SK-N-SH (cell line): ENCODE measurements around the gene RYR3. TPM values are rescaled to one million over a fixed set of nuclear protein-coding genes. Genes with fewer than 3 reads are reported as not detected.
A peak's percentile ranks its signal among the peaks of the same experiment; 100 is the strongest.

ENCODE experiments used
- CTCF ChIA-PET: fragments of 300-600, 350-600 bp; formaldehyde crosslinking; extraction: SDS; loops from one replicate; lab custom pipeline; 2021; lab: Yijun Ruan, JAX
- POLR2A ChIA-PET: fragments of 350-600 bp; sonication (Branson Sonifier 250); formaldehyde crosslinking; extraction: SDS; loops from one replicate; lab custom pipeline; 2020; ENCODE audit warnings: antibody characterized with exemption, inconsistent platforms; lab: Yijun Ruan, JAX
- DNase-seq: peaks from one replicate; pipeline ENCODE4 v3.0.0; 2012
- H2AFZ ChIP-seq: fragments of 200-600 bp; sonication (generic); 2 replicates; pipeline ENCODE4 v1.8.1; 2016; ENCODE audit warnings: antibody characterized with exemption, mild to moderate bottlenecking, low read depth
- H3F3A ChIP-seq: fragments of 200-600 bp; sonication (generic); replicated peaks from 2 replicates; pipeline ENCODE3; 2016; ENCODE audit warnings: antibody characterized with exemption, mild to moderate bottlenecking; ENCODE audit not compliant: insufficient read depth
- H3K27ac ChIP-seq, 2 experiments: fragments of 200-500 bp in 1 of 2; fragments of 200-600 bp in 1 of 2; sonication (Bioruptor generic) in 1 of 2; sonication (generic), shearing (Covaris generic) in 1 of 2; 2 replicates each; pipeline versions ENCODE4 v1.5.1 to v1.6.1; 2014 to 2016; ENCODE audit warnings: low read depth in 2 of 2, inconsistent platforms in 1 of 2, low read length in 1 of 2, mild to moderate bottlenecking in 1 of 2, mixed read lengths in 1 of 2
- H3K27me3 ChIP-seq: fragments of 200-600 bp; sonication (generic), shearing (Covaris generic); 2 replicates; pipeline ENCODE4 v1.6.1; 2016; ENCODE audit warnings: mixed run types; ENCODE audit not compliant: insufficient read depth
- H3K36me3 ChIP-seq, 2 experiments: fragments of 200-500 bp in 1 of 2; fragments of 200-600 bp in 1 of 2; sonication (Bioruptor generic) in 1 of 2; sonication (generic) in 1 of 2; replicated peaks in 1 of 2; 2 replicates each; pipeline versions ENCODE3 to v1.5.1; 2014 to 2016; ENCODE audit warnings: low read length in 1 of 2, mild to moderate bottlenecking in 1 of 2; ENCODE audit not compliant: insufficient read depth in 2 of 2, control insufficient read depth in 1 of 2
- H3K4me1 ChIP-seq, 2 experiments: fragments of 200-500 bp in 1 of 2; fragments of 200-600 bp in 1 of 2; sonication (Bioruptor generic) in 1 of 2; sonication (generic), shearing (Covaris generic) in 1 of 2; 2 replicates each; pipeline versions ENCODE4 v1.5.1 to v1.6.1; 2014 to 2016; ENCODE audit warnings: low read depth in 1 of 2, low read length in 1 of 2, mixed run types in 1 of 2; ENCODE audit not compliant: insufficient read depth in 2 of 2, control insufficient read depth in 1 of 2
- H3K4me2 ChIP-seq: fragments of 200-600 bp; sonication (generic), shearing (Covaris generic); 2 replicates; pipeline ENCODE4 v1.6.1; 2017; ENCODE audit warnings: mixed run types
- H3K4me3 ChIP-seq, 2 experiments: fragments of 200-500 bp in 1 of 2; fragments of 200-600 bp in 1 of 2; sonication (Bioruptor generic) in 1 of 2; sonication (generic), shearing (Covaris generic) in 1 of 2; 2 replicates each; pipeline versions ENCODE4 v1.5.1 to v1.8.1; 2014 to 2016; ENCODE audit warnings: low read depth in 2 of 2, inconsistent platforms in 1 of 2, low read length in 1 of 2, mild to moderate bottlenecking in 1 of 2, mixed read lengths in 1 of 2, moderate library complexity in 1 of 2
- H3K79me2 ChIP-seq: fragments of 200-600 bp; sonication (generic); 2 replicates; pipeline ENCODE4 v1.8.1; 2017; ENCODE audit warnings: mild to moderate bottlenecking; ENCODE audit not compliant: insufficient read depth
- H3K9ac ChIP-seq: fragments of 200-600 bp; sonication (generic); 2 replicates; pipeline ENCODE4 v1.6.1; 2017; ENCODE audit warnings: mixed run types
- H3K9me2 ChIP-seq: fragments of 200-600 bp; sonication (generic); 2 replicates; pipeline ENCODE4 v1.6.1; 2017; ENCODE audit warnings: mixed run types
- H3K9me3 ChIP-seq: fragments of 200-600 bp; sonication (generic); 2 replicates; pipeline ENCODE4 v1.6.1; 2017; ENCODE audit warnings: mixed run types, mild to moderate bottlenecking, moderate library complexity
- H4K20me1 ChIP-seq: fragments of 200-600 bp; sonication (generic); 2 replicates; pipeline ENCODE4 v1.6.1; 2017; ENCODE audit warnings: mild to moderate bottlenecking, mixed run types; ENCODE audit not compliant: insufficient read depth
- CTCF ChIP-seq: fragments of 200-600 bp; sonication (generic); IDR thresholded peaks from 2 replicates; pipeline ENCODE4 v1.6.1; 2017; ENCODE audit warnings: antibody characterized with exemption, mild to moderate bottlenecking, moderate library complexity
- ELF1 ChIP-seq: IDR thresholded peaks from 2 replicates; pipeline ENCODE4 v1.4.0; 2012
- EZH2phosphoT487 ChIP-seq: fragments of 200-600 bp; sonication (generic); IDR thresholded peaks from 2 replicates; pipeline ENCODE4 v1.6.1; 2017; ENCODE audit warnings: low read depth, mixed run types, mild to moderate bottlenecking, antibody characterized with exemption, moderate library complexity, borderline replicate concordance
- FOXJ3 ChIP-seq: sonication (generic); formaldehyde crosslinking; IDR thresholded peaks from 2 replicates; pipeline ENCODE4 v1.5.1; 2020; ENCODE audit warnings: mild to moderate bottlenecking, missing genetic modification reagents
- GABPA ChIP-seq: IDR thresholded peaks from 2 replicates; pipeline ENCODE4 v1.4.0; 2012; ENCODE audit warnings: low read depth, mild to moderate bottlenecking
- GATA2 ChIP-seq: sonication (generic); formaldehyde crosslinking; IDR thresholded peaks from 2 replicates; pipeline ENCODE4 v1.5.0; 2020; ENCODE audit warnings: mild to moderate bottlenecking, missing genetic modification reagents
- IRF3 ChIP-seq: fragments of 150-350 bp; IDR thresholded peaks from 2 replicates; pipeline ENCODE4 v1.6.1; 2016; ENCODE audit warnings: mild to moderate bottlenecking, low read depth, low read length
- JUND ChIP-seq: IDR thresholded peaks from 2 replicates; pipeline ENCODE4 v1.4.0; 2012
- MAX ChIP-seq: IDR thresholded peaks from 2 replicates; pipeline ENCODE4 v1.4.0; 2012; ENCODE audit warnings: low read depth
- MEF2A ChIP-seq: IDR thresholded peaks from 2 replicates; pipeline ENCODE4 v1.4.0; 2012; ENCODE audit warnings: low read depth, borderline replicate concordance
- MXI1 ChIP-seq: IDR thresholded peaks from 2 replicates; pipeline ENCODE4 v1.6.1; 2012; ENCODE audit warnings: mild to moderate bottlenecking, low read depth, low read length, improper control_type of control experiment
- POLR2AphosphoS5 ChIP-seq: IDR thresholded peaks from 2 replicates; pipeline ENCODE4 v1.6.1; 2012; ENCODE audit warnings: low read depth, low read length
- RAD21 ChIP-seq: IDR thresholded peaks from 2 replicates; pipeline ENCODE4 v1.6.1; 2012; ENCODE audit warnings: mild to moderate bottlenecking, low read length
- RFX5 ChIP-seq: IDR thresholded peaks from 2 replicates; pipeline ENCODE4 v1.6.1; 2012; ENCODE audit warnings: mild to moderate bottlenecking, improper control_type of control experiment, low read length
- SIN3A ChIP-seq: IDR thresholded peaks from 2 replicates; pipeline ENCODE4 v1.6.1; 2012; ENCODE audit warnings: low read depth, mild to moderate bottlenecking, low read length, moderate library complexity, borderline replicate concordance
- TAF1 ChIP-seq: IDR thresholded peaks from 2 replicates; pipeline ENCODE4 v1.6.1; 2012; ENCODE audit warnings: low read depth, mild to moderate bottlenecking, low read length, moderate library complexity, borderline replicate concordance
- TEAD4 ChIP-seq: IDR thresholded peaks from 2 replicates; pipeline ENCODE4 v1.4.0; 2012; ENCODE audit warnings: mild to moderate bottlenecking, borderline replicate concordance; ENCODE audit not compliant: insufficient read depth
- YY1 ChIP-seq: IDR thresholded peaks from 2 replicates; pipeline ENCODE4 v1.4.0; 2012; ENCODE audit warnings: low read depth, mild to moderate bottlenecking
- WGBS: methylation state at CpG from one replicate; pipeline ENCODE4 v1.1.6; 2017; ENCODE audit warnings: low lambda C conversion rate; 5-methylcytosine and 5-hydroxymethylcytosine counted together
- polyA plus RNA-seq, 3 experiments: library from polyadenylated mRNA; depleted of rRNA; stranded (reverse); fragments of >200 nt; gene quantifications; 2 replicates each; pipeline ENCODE4 v1.2.3, GENCODE V29; 2012

Gene RYR3
- polyA plus RNA-seq, 1 of the 3 experiments (the other 2 are of a cell fraction) = 0.02 TPM

GRCh38 chr15:33858836-33859235 lies 548.1 kb downstream of the RYR3 start (continued):
- no peak for TF ChIP-seq YY1
- no peak for TF ChIP-seq GABPA
- TF ChIP-seq GATA2 (CRISPR knock-in tag) = no peak
- TF ChIP-seq RAD21 = no peak
- TF ChIP-seq ELF1 = no peak
- no peak for TF ChIP-seq EZH2phosphoT487
- TF ChIP-seq TEAD4 = no peak
- no peak for TF ChIP-seq TAF1
- no peak for TF ChIP-seq CTCF
- TF ChIP-seq MXI1 = no peak
- TF ChIP-seq RFX5 = no peak
- no peak for TF ChIP-seq SIN3A
- TF ChIP-seq, all 33 proteins: peak for 0

- Histone ChIP-seq H3K4me1 (peaks cover 0 to 9% of the 10 kb centered on the region in 2 experiments; a peak in 1 of 4 replicates), H3K4me3 (no peak overlapping the region), H3K79me2 (no peaks in the 10 kb centered on the region), H2AFZ (0 out of 2 replicates have a peak overlapping the region, but pooled peaks have one; percentile 9), H3K4me2 (peak overlapping the region; percentile 57; the same call in 1 of the 2 replicates), H3K36me3 (peaks cover 0 to 3% of the 10 kb centered on the region in 2 experiments), H4K20me1 (no peaks in the 10 kb centered on the region), H3F3A (peaks cover 11% of the 10 kb centered on the region), H3K27ac (peak overlapping the region in 1 of 2 experiments; percentile 77; a peak in 2 of 4 replicates), H3K9me3 (no peaks in the 10 kb centered on the region), H3K9ac (no peak overlapping the region), H3K9me2 (no peaks in the 10 kb centered on the region), H3K27me3 (no peaks in the 10 kb centered on the region)
- WGBS = 79% methylated on average over 1 of the region's 1 CpG
- TF ChIP-seq ELF1 = no peak
- TF ChIP-seq IRF3 = no peak
- no peak for TF ChIP-seq POLR2AphosphoS5
- no peak for TF ChIP-seq JUND
- no peak for TF ChIP-seq RAD21
- no peak for TF ChIP-seq MEF2A
- no peak for TF ChIP-seq MAX
- TF ChIP-seq FOXJ3 (CRISPR knock-in tag) = no peak
- TF ChIP-seq SIN3A = no peak
- TF ChIP-seq TAF1 = no peak
- DNase-seq = no peak
- POLR2A ChIA-PET = no interaction called here
- CTCF ChIA-PET = interaction anchor here (0.7 to 1.0 kb wide), 2 partner anchors 47 to 530 kb away, joined by 3 read pairs; no protein-coding TSS in a partner anchor
Measured at GRCh38 chr15:33859992-33860545, 549.3 kb downstream of the RYR3 start.
